ENCODE measurements around the gene SLC22A7.

Gene SLC22A7

GRCh38 chr6:43313813-43314212, 15.8 kb downstream of the SLC22A7 start:
- no peak for DNase-seq (ENCODE audit: low spot score)
- TF ChIP-seq, protein P1, sequence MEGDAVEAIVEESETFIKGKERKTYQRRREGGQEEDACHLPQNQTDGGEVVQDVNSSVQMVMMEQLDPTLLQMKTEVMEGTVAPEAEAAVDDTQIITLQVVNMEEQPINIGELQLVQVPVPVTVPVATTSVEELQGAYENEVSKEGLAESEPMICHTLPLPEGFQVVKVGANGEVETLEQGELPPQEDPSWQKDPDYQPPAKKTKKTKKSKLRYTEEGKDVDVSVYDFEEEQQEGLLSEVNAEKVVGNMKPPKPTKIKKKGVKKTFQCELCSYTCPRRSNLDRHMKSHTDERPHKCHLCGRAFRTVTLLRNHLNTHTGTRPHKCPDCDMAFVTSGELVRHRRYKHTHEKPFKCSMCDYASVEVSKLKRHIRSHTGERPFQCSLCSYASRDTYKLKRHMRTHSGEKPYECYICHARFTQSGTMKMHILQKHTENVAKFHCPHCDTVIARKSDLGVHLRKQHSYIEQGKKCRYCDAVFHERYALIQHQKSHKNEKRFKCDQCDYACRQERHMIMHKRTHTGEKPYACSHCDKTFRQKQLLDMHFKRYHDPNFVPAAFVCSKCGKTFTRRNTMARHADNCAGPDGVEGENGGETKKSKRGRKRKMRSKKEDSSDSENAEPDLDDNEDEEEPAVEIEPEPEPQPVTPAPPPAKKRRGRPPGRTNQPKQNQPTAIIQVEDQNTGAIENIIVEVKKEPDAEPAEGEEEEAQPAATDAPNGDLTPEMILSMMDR (IDR thresholded peaks at IDR 0.05; ENCODE audit: extremely low read depth, insufficient read depth, missing control alignments): no peak
- in situ Hi-C loops (cut with MboI; ENCODE audit: low pct_unique_long_range_greater_than_20kb, low sequenced_read_pairs, unreplicated experiment): no loop called here

- no peak for DNase-seq (ENCODE audit: low spot score)
- in situ Hi-C loops (cut with MboI; ENCODE audit: low pct_unique_long_range_greater_than_20kb, low sequenced_read_pairs, unreplicated experiment): no loop called here
- TF ChIP-seq, protein P1 (IDR thresholded peaks at IDR 0.05; ENCODE audit: extremely low read depth, insufficient read depth, missing control alignments): no peak
These were observed 20.0 kb downstream of the SLC22A7 start for GRCh38 chr6:43318011-43318410.

DNA sequence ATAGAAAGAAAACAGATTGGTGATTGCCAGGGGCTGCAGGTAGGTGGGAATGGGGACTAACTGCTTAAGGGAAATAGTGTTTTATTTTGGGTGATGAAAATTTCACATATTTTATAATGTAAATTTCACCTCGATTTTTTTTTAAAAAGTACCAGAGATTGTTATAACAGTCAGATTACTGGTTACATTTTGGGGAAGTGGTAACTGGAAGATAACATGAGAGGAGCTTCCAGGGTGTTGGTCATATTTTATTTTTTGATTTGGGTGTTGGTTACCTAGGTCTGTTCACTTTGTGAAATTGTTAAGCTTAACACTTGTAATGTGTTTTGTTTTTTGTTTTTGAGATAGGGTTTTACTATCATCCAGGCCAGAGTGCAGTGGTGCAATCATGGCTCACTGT, 27.8 kb downstream of the SLC22A7 start:
- DNase-seq (ENCODE audit: low spot score): no peak
- in situ Hi-C loops (cut with MboI; ENCODE audit: low pct_unique_long_range_greater_than_20kb, low sequenced_read_pairs, unreplicated experiment): no loop called here
- TF ChIP-seq, protein P1 (IDR thresholded peaks at IDR 0.05; ENCODE audit: extremely low read depth, insufficient read depth, missing control alignments): no peak

DNA sequence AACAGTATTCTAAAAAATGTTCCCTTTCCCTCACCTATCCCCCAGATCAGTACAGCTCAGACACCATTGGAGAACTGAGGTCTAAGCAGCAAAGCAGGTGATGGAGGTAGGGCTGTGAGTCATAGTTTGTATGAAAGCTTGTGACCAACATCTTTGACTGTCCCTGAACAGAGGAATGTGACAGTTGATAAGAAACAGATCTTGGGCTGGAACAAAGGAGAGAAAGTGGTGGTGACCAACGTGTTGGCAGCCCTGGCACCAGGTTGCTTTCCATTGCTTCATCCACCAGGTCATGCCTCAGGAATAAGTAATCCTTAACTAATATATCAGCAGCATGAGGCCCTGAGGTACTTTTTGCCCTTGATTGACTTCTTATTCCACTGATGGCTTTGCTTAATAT, 30.5 kb downstream of the SLC22A7 start:
- in situ Hi-C loops (cut with MboI; ENCODE audit: low pct_unique_long_range_greater_than_20kb, low sequenced_read_pairs, unreplicated experiment): no loop called here
- DNase-seq (ENCODE audit: low spot score): no peak
- TF ChIP-seq, protein P1 (IDR thresholded peaks at IDR 0.05; ENCODE audit: extremely low read depth, insufficient read depth, missing control alignments): no peak

DNA sequence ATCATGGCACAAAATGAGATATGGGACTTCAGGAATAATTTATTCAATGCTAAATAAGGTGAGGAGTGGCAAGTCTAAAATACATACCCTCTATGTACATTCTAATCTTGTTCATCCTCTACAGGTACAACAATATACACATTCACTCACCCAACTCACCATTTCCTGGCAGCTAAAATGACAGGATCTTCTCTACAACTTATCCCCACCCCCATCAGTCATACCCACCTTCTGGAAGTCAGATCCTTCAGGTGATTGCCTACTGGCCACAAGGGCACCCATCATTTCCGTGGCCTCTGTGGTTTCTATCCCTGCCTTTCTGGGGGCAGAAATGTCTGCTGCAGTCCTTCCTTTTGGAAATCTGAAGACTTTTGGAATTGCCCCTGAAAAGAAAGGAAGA, 33.4 kb downstream of the SLC22A7 start:
- DNase-seq (ENCODE audit: low spot score): no peak
- TF ChIP-seq, protein P1 (IDR thresholded peaks at IDR 0.05; ENCODE audit: extremely low read depth, insufficient read depth, missing control alignments): no peak
- in situ Hi-C loops (cut with MboI; ENCODE audit: low pct_unique_long_range_greater_than_20kb, low sequenced_read_pairs, unreplicated experiment): no loop called here

GRCh38 chr6:43331891-43332290, 33.8 kb downstream of the SLC22A7 start:
- in situ Hi-C loops (cut with MboI; ENCODE audit: low pct_unique_long_range_greater_than_20kb, low sequenced_read_pairs, unreplicated experiment): no loop called here
- no peak for DNase-seq (ENCODE audit: low spot score)
- TF ChIP-seq, protein P1 (IDR thresholded peaks at IDR 0.05; ENCODE audit: extremely low read depth, insufficient read depth, missing control alignments): no peak

Data from GM13977 (cell line).